G401 (cell line): Measurements from ENCODE around the gene RBP3. TPM values are rescaled to one million over a fixed set of nuclear protein-coding genes. Genes with fewer than 3 reads are reported as not detected.
A peak's percentile ranks its signal among the peaks of the same experiment; 100 is the strongest.

Experiments
- DNase-seq: peaks from one replicate; pipeline ENCODE4 v3.0.0-alpha.2; 2015; ENCODE audit warnings: low spot score
- in situ Hi-C: cut with HindIII; loops from 2 replicates; pipeline ENCODE4 v1.10.0; 2016; ENCODE audit warnings: low sequenced_read_pairs, mixed read lengths
- total RNA-seq: library from RNA; depleted of rRNA; stranded (reverse); fragments of >200 nt; shearing (Covaris generic); gene quantifications from 2 replicates; pipeline ENCODE4 v1.2.3, GENCODE V29; 2014

RBP3 gene
- total RNA-seq, 1 experiment from 2014 or later = not detected

DNA sequence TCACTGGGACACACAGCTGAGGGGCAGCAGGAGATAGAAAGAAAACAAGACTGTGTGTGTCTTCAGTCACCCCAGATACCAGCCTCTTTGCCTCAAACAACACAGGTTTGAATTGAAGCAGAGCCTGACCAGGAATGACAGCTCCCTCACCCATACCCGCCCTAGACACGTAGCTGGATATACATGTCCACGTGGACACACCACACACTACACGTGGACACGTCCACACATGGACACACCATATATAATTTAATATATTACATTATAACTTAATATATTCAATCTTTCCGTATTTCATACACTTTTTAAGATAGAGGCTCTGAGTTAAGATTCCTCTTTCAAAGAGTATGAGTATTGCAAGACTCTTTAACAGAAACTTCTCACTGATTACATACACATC is 14.6 kb upstream of the RBP3 start:
- in situ Hi-C loops = no loop called here
- DNase-seq = no peak

DNA sequence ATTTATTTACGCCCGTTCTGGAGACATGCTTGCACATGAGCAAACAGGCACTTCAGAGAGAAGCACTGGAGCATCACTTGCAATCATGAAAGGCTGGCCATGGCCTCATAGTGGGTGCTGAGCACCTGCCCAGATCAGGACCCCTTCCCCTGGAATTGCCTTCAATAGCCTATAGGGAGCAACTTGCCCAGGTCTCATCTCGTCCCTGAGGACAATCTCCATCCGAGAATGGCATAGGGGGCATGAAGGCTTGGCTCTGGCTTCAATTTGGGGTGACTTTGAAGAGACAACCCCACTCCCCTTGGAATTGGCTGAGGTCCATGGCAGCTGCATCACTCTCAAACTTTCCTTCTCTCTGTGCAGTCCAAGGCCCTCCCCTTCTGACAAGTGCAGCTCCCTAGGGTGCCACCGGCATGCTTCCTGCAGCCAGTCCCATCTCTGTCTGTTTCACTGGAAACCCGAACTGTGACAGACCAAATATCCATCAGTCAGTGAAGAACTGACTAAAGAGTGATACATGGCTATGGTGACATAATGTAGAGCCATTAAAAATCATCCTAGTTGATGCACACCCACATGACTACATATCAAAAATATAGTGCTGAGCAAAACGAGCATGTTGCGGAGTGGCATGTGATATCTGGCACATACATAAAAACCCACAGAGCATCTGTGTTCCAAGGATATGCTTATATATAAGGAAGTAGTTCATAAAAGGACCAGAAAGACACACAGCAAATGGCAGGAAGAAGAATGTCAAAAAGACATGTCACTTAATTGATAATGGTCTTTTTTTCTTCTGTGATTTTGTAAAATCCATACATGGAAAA is 13.5 kb upstream of the RBP3 start:
- no peak for DNase-seq
- in situ Hi-C loops = no loop called here

DNA sequence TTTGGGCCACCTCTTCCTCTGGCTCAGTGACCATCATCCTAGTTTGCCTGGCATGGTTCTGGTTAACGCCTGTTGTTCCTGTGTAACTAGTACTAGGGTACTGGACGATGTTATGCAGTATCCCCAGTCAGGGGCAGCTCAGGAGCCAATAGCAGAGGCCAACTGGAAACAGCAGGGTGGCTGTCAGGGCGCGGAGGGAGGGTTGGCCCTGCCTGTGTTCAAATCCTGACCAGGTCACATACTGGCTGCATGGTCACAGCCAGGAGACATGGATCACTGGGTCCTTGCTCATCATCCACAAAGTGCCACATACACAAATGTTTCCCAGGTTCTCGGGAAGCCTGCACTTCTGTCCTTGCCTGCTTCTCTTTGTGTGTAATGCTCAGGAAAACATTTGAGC is 12.3 kb upstream of the RBP3 start:
- no peak for DNase-seq
- in situ Hi-C loops = no loop called here

DNA sequence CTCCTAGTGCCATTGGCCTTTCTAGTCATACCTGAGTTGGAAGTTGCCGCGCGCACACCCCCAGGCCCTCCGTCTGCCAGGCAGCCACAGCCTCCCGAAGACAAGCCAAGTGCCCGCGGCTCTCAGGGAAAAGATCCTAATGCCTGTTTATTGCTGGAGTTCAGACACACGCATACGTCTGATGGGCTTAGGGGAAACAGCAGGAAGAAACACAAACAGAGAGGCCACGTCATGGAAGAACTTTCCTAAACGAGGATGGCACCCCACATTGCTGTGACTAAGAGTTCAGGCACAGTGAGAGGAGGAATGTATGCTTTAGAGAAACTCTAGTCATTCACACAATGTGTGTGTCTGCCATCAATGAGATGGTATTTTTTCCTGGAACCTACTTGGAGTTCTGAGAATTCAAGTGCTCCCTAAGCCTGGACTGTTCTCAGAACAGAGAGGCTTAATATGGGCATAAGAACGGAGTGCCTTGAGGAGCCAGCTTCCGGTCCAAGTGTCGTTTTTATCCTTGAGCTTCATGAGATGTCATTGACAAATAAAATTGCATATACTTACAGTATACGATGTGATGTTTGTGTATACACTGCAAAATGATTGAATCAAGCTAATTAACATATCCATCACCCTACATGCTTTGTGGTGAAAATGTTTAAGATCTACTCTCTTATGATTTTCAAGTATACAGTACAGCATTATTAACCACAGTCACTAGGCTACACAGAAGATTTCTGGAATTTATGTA is 11.6 kb upstream of the RBP3 start:
- DNase-seq = no peak
- in situ Hi-C loops = no loop called here

DNA sequence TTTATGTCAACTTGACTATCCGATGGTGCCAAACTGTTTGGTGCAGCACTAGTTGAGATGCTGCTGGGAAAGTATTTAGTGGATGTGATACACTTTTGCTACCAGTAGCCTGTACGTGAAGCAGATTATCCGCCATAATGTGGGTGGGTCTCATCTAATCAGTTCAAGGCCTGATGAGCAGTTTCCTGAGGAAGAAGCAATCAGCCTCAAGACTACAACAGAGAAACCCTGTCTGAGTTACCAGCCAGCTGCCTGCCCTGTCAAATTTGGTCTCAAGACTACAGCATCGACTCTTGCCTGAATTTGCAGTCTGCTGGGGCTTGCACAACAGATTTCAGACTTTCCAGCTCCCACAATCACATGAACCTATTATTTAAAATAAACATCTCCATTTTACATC is 10.9 kb upstream of the RBP3 start:
- in situ Hi-C loops = no loop called here
- DNase-seq = no peak

DNA sequence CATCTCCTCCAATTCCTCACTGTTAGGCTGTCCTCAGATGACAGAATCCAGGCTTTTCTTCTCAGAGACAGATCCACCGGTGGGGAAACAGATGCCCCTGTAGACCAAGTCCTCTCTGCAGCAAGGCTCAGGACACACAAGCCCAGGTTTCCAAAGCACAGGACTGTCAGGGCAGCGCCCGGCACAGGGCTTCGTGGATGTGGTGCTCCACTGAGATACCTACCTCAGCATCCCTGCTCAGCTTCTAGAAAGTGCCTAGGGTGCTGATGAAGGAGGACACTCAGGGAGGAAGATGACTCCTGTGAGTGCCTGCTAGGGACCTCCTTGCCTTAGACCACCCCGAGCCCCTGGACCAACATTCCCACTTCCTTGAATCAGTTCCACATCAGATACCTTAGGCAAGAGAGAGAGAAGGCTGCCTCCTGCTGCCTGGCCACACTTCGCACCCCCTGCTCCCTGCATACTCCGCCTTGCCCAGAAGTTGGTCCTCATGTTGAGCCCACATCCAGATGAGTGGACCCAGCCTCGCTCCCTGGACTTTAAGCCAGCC is 8.9 kb upstream of the RBP3 start:
- in situ Hi-C loops = no loop called here
- DNase-seq = no peak

DNA sequence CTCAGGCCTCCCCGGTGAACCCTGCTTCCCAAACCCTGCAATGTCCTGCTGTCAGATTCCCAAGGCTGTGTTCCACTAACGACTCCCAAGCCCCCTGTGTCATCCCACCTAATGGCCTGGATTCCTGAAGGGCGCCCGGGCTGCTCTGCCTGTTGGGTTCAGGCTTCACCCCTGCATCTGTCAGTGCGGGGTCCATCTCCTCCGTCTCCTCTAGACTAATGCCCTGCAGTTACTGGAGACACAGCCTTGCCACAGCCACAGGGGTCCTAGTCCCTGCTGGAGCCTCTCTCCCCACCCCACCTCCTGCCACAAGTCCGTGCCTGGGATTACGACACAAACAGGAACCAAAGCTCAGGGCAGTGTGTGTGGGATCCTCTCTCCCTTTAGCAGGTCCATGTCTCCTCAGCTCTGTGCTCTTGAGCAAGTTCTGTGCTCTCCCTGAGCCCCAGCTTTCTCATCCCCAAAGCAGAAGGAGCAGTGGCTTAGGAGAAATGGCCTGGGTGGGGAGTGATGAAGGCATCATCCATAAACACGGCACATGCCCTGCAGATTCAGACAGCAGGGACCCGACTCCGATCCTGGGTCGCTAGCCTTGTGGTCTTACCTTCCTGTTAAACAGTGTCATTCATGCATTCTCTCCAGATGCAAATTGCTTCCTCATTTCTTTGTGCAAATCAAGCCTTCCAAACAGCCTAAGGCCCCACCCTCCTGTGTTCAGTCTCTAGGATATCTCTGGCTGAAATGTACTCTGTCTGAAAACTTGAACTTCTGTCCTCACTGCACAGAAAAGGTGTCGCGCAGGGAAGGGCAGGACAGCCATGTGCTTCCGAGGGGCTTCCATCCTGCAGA is 8.2 kb upstream of the RBP3 start:
- no peak for DNase-seq
- in situ Hi-C loops = no loop called here

DNA sequence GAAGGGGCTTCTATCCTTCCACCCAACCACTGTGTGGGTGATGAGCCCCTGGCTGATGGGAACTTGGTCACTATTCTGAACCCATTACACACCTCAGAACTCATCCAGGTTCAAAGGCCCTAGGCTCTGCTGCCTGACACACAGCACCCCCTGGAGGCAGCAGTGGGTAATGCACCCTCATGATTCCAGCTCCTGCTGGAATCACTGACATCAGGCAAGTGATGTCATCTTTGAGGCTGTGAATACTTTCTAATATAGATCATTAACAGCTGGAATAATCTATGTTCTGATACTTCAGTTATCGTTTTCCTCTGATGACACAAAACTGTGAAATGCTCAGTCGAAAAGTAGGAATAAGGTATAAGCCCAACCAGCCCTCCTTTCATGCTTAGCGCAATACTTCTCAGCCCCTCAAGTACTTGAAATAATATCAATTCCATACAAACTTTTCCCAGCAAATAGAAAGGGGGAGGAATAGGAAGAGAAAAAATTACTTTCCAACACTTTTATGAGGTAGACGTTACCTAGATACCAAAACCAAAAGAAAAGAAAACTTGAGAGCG is 7.5 kb upstream of the RBP3 start:
- DNase-seq = peak; percentile 37
- in situ Hi-C loops = no loop called here

DNA sequence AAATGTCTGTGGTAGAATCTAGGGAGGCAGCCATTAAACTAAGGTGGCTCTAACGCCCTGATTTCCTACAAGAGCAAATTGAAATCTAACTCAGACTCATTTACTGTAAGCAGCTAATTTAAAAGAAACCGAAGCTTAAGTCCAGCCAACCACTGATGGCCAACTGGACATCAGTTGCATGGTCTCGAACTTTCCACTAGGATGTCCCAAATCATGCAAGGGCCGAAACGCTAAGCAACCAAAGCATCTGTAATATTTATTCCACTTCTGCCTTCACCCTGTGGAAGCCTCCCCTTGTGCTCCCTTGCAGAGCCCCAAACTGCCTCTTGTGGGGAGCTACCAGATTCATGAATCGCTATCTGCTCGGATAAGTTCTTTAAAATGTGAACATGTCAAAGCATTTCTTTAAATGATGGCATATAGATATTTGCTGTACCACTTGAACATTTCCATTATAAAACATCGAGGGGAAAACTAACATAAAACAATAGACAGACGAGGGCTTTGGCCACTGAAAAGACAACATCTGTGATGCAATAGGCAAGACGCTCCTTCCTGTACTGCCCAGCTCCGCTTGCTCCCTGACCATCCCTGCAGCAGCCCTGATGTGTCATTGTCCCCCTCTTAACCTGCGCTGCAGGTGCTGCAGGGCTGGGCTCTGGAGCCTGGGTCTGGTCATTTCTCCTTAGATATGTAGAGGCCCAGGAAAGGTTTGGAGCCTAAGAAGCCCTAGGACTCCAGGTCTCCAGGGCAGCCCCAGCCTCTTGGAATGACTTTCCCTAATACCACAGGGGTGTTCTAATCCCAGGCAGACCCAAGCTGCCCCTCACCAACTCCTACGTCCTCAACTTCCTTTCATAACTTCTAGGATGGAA is 2.9 kb upstream of the RBP3 start:
- in situ Hi-C loops = no loop called here
- no peak for DNase-seq

DNA sequence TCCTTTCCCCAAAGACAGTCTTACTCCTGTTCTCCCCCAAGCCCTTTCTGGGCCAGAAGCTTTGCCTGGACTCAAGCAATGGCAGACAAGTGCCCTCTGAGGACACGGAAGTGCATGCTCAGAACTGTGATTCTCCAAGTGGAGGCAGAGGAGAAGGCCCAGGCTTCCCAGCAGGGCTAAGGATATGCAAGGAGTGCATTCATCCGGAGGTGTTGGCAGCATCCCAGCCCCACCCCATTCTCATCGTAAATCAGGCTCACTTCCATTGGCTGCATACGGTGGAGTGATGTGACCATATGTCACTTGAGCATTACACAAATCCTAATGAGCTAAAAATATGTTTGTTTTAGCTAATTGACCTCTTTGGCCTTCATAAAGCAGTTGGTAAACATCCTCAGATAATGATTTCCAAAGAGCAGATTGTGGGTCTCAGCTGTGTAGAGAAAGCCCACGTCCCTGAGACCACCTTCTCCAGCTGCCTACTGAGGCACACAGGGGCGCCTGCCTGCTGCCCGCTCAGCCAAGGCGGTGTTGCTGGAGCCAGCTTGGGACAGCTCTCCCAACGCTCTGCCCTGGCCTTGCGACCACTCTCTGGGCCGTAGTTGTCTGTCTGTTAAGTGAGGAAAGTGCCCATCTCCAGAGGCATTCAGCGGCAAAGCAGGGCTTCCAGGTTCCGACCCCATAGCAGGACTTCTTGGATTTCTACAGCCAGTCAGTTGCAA is 1.4 kb upstream of the RBP3 start:
- in situ Hi-C loops = no loop called here
- DNase-seq = peak; percentile 85

DNA sequence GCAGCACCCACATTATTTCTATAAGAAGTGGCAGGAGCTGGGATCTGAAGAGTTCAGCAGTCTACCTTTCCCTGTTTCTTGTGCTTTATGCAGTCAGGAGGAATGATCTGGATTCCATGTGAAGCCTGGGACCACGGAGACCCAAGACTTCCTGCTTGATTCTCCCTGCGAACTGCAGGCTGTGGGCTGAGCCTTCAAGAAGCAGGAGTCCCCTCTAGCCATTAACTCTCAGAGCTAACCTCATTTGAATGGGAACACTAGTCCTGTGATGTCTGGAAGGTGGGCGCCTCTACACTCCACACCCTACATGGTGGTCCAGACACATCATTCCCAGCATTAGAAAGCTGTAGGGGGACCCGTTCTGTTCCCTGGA is 874 bp upstream of the RBP3 start:
- no peak for DNase-seq
- in situ Hi-C loops = no loop called here

DNA sequence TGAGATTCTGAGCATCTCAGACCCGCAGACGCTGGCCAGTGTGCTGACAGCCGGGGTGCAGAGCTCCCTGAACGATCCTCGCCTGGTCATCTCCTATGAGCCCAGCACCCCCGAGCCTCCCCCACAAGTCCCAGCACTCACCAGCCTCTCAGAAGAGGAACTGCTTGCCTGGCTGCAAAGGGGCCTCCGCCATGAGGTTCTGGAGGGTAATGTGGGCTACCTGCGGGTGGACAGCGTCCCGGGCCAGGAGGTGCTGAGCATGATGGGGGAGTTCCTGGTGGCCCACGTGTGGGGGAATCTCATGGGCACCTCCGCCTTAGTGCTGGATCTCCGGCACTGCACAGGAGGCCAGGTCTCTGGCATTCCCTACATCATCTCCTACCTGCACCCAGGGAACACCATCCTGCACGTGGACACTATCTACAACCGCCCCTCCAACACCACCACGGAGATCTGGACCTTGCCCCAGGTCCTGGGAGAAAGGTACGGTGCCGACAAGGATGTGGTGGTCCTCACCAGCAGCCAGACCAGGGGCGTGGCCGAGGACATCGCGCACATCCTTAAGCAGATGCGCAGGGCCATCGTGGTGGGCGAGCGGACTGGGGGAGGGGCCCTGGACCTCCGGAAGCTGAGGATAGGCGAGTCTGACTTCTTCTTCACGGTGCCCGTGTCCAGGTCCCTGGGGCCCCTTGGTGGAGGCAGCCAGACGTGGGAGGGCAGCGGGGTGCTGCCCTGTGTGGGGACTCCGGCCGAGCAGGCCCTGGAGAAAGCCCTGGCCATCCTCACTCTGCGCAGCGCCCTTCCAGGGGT is 703 bp downstream of the RBP3 start:
- in situ Hi-C loops = no loop called here
- no peak for DNase-seq

DNA sequence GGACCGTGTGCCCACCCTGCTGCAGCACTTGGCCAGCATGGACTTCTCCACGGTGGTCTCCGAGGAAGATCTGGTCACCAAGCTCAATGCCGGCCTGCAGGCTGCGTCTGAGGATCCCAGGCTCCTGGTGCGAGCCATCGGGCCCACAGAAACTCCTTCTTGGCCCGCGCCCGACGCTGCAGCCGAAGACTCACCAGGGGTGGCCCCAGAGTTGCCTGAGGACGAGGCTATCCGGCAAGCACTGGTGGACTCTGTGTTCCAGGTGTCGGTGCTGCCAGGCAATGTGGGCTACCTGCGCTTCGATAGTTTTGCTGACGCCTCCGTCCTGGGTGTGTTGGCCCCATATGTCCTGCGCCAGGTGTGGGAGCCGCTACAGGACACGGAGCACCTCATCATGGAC is 1.4 kb downstream of the RBP3 start:
- DNase-seq = no peak
- in situ Hi-C loops = no loop called here

DNA sequence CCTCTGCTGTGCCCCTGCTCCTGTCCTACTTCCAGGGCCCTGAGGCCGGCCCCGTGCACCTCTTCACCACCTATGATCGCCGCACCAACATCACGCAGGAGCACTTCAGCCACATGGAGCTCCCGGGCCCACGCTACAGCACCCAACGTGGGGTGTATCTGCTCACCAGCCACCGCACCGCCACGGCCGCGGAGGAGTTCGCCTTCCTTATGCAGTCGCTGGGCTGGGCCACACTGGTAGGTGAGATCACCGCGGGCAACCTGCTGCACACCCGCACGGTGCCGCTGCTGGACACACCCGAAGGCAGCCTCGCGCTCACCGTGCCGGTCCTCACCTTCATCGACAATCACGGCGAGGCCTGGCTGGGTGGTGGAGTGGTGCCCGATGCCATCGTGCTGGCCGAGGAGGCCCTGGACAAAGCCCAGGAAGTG is 1.8 kb downstream of the RBP3 start:
- DNase-seq = no peak
- in situ Hi-C loops = no loop called here

DNA sequence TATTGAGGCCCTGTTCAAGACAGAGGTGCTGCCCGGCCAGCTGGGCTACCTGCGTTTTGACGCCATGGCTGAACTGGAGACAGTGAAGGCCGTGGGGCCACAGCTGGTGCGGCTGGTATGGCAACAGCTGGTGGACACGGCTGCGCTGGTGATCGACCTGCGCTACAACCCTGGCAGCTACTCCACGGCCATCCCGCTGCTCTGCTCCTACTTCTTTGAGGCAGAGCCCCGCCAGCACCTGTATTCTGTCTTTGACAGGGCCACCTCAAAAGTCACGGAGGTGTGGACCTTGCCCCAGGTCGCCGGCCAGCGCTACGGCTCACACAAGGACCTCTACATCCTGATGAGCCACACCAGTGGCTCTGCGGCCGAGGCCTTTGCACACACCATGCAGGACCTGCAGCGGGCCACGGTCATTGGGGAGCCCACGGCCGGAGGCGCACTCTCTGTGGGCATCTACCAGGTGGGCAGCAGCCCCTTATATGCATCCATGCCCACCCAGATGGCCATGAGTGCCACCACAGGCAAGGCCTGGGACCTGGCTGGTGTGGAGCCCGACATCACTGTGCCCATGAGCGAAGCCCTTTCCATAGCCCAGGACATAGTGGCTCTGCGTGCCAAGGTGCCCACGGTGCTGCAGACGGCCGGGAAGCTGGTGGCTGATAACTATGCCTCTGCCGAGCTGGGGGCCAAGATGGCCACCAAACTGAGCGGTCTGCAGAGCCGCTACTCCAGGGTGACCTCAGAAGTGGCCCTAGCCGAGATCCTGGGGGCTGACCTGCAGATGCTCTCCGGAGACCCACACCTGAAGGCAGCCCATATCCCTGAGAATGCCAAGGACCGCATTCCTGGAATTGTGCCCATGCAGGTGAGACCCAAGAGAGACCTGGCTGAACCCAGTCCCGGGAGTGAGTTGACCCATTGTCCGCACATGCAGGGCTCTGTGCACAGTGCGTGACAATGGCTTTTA is 2.8 kb downstream of the RBP3 start:
- in situ Hi-C loops = no loop called here
- no peak for DNase-seq
